B cell (primary cell): Measurements from ENCODE around the gene TRRAP. TPM values are rescaled to one million over a fixed set of nuclear protein-coding genes. Genes with fewer than 3 reads are reported as not detected.

Source experiments
- ATAC-seq: fragments of 200-7000 bp; cut with Tn5 transposase; one replicate; pipeline ENCODE4 v1.10.0; 2021; ENCODE audit warnings: low read depth, mild to moderate bottlenecking, moderate number of reproducible peaks, moderate library complexity
- CTCF ChIA-PET: fragments of 350-600 bp; sonication (Branson Sonifier 250); formaldehyde crosslinking; loops from one replicate; lab custom pipeline; 2021; ENCODE audit warnings: antibody characterized with exemption, inconsistent platforms; lab: Charles Lee
- POLR2A ChIA-PET: fragments of 350-600 bp; sonication (Branson Sonifier 250); formaldehyde crosslinking; loops from one replicate; lab custom pipeline; 2021; ENCODE audit warnings: antibody characterized with exemption; lab: Charles Lee
- DNase-seq: peaks from one replicate; pipeline ENCODE4 v3.0.0; 2013
- H2AFZ ChIP-seq: 2 replicates; pipeline ENCODE4 v1.6.1; 2012; ENCODE audit warnings: mild to moderate bottlenecking, low read depth, low read length; ENCODE audit not compliant: insufficient read depth, poor library complexity, severe bottlenecking
- H3K27ac ChIP-seq, 2 donors: 1 replicate in 1 of 2; 2 replicates in 1 of 2; pipeline ENCODE4 v1.5.1; 2012 to 2013; ENCODE audit warnings: low read length in 2 of 2, mild to moderate bottlenecking in 2 of 2, moderate library complexity in 1 of 2
- H3K27me3 ChIP-seq, 4 experiments: fragments of 200-600 bp in 1 of 4; sonication (generic) in 1 of 4; replicated peaks in 1 of 4; 1 replicate in 2 of 4; 2 replicates in 2 of 4; pipeline versions ENCODE4 v1.6.1 to v1.7.0; 2013 to 2016; ENCODE audit warnings: low read length in 3 of 4, mild to moderate bottlenecking in 2 of 4, mixed read lengths in 1 of 4, moderate library complexity in 1 of 4; ENCODE audit not compliant: insufficient read depth in 4 of 4, control insufficient read depth in 3 of 4; ENCODE audit errors: control extremely low read depth in 1 of 4
- H3K36me3 ChIP-seq, 2 experiments: replicated peaks in 1 of 2; 1 replicate in 1 of 2; 2 replicates in 1 of 2; pipeline versions ENCODE4 v1.6.1 to v1.7.1; 2013; ENCODE audit warnings: low read length in 1 of 2; ENCODE audit not compliant: insufficient read depth in 2 of 2, control insufficient read depth in 1 of 2; ENCODE audit errors: control extremely low read depth in 1 of 2, extremely low read depth in 1 of 2
- H3K4me1 ChIP-seq, 2 donors: fragments of 200-600 bp in 1 of 2; sonication (generic) in 1 of 2; 1 replicate in 1 of 2; 2 replicates in 1 of 2; pipeline versions ENCODE4 v1.5.1 to v1.6.1; 2013 to 2017; ENCODE audit warnings: low read length in 2 of 2; ENCODE audit not compliant: control insufficient read depth in 2 of 2, insufficient read depth in 2 of 2
- H3K4me2 ChIP-seq: replicated peaks from 2 replicates; pipeline ENCODE3; 2012; ENCODE audit warnings: mild to moderate bottlenecking, low read depth, low read length; ENCODE audit not compliant: poor library complexity, severe bottlenecking
- H3K4me3 ChIP-seq, 5 experiments: fragments of 200-600 bp in 1 of 5; sonication (generic) in 1 of 5; 1 replicate in 3 of 5; 2 replicates in 2 of 5; pipeline versions ENCODE4 v1.5.1 to v1.7.0; 2011 to 2016; ENCODE audit warnings: low read length in 4 of 5, mild to moderate bottlenecking in 4 of 5, low read depth in 2 of 5, control low read depth in 1 of 5, moderate library complexity in 1 of 5; ENCODE audit not compliant: insufficient read depth in 1 of 5; ENCODE audit errors: control extremely low read depth in 1 of 5, extremely low read depth in 1 of 5
- H3K79me2 ChIP-seq: fragments of 200-600 bp; sonication (generic); one replicate; pipeline ENCODE4 v1.6.0; 2016; ENCODE audit warnings: low read length; ENCODE audit not compliant: control insufficient read depth, insufficient read depth
- H3K9ac ChIP-seq: fragments of 200-600 bp; sonication (generic); 2 replicates; pipeline ENCODE4 v1.6.1; 2017; ENCODE audit warnings: mild to moderate bottlenecking, low read length, moderate library complexity
- H3K9me3 ChIP-seq, 3 donors: one replicate each; pipeline versions ENCODE4 v1.6.1 to v1.7.1; 2013; ENCODE audit warnings: low read length in 2 of 3; ENCODE audit not compliant: control insufficient read depth in 2 of 3, insufficient read depth in 1 of 3; ENCODE audit errors: control extremely low read depth in 1 of 3
- H4K20me1 ChIP-seq: 2 replicates; pipeline ENCODE4 v1.6.0; 2012; ENCODE audit warnings: mild to moderate bottlenecking, low read length; ENCODE audit not compliant: insufficient read depth, control insufficient read depth, poor library complexity, severe bottlenecking
- H3K27ac Mint-ChIP-seq: one replicate; pipeline ENCODE4 v1.8.0; 2021; ENCODE audit warnings: mixed read lengths
- H3K27me3 Mint-ChIP-seq: one replicate; pipeline ENCODE4 v1.8.0; 2021; ENCODE audit warnings: mixed read lengths
- H3K4me1 Mint-ChIP-seq: one replicate; pipeline ENCODE4 v1.8.0; 2021; ENCODE audit warnings: mixed read lengths
- H3K4me3 Mint-ChIP-seq: one replicate; pipeline ENCODE4 v1.8.0; 2021; ENCODE audit warnings: mixed read lengths
- H3K9me3 Mint-ChIP-seq: one replicate; pipeline ENCODE4 v1.8.0; 2022; ENCODE audit warnings: mixed read lengths; ENCODE audit not compliant: insufficient read depth
- EZH2 ChIP-seq: IDR thresholded peaks from 2 replicates; pipeline ENCODE4 v1.6.1; 2012; ENCODE audit warnings: borderline replicate concordance, low read depth, mild to moderate bottlenecking, moderate library complexity, low read length; ENCODE audit not compliant: insufficient read depth, poor library complexity, severe bottlenecking
- WGBS: methylation state at CpG from one replicate; pipeline ENCODE4 v1.1.5; 2013; ENCODE audit warnings: missing lambda C conversion rate; ENCODE audit not compliant: insufficient coverage; 5-methylcytosine and 5-hydroxymethylcytosine counted together
- intact Hi-C: fragments of 100-400 bp; cut with micrococcal nuclease; formaldehyde crosslinking; loops from one replicate; pipeline ENCODE4 v1.10.0; 2022
- polyA plus RNA-seq: library from polyadenylated mRNA; depleted of rRNA; stranded (reverse); fragments of >200 nt; gene quantifications from 2 replicates; pipeline ENCODE4 v1.2.3, GENCODE V29; 2012
- total RNA-seq, 2 donors: library from RNA; stranded (reverse); fragments of 120-200 nt in 1 of 2; gene quantifications; 1 replicate in 1 of 2; 2 replicates in 1 of 2; pipeline versions ENCODE4 v1.2.3 to v1.2.4, GENCODE V29; 2013 to 2022
- TF ChIP-seq, protein P1 (sequence below): fragments of 200-600 bp; IDR thresholded peaks from one replicate; pipeline ENCODE4 v1.8.0; 2022; ENCODE audit warnings: antibody characterized with exemption, mild to moderate bottlenecking

TRRAP gene
- total and polyA plus RNA-seq, 2 donors (not counting 1 experiment from before 2014, with no cell fraction given) = 25.4 to 102 TPM

DNA sequence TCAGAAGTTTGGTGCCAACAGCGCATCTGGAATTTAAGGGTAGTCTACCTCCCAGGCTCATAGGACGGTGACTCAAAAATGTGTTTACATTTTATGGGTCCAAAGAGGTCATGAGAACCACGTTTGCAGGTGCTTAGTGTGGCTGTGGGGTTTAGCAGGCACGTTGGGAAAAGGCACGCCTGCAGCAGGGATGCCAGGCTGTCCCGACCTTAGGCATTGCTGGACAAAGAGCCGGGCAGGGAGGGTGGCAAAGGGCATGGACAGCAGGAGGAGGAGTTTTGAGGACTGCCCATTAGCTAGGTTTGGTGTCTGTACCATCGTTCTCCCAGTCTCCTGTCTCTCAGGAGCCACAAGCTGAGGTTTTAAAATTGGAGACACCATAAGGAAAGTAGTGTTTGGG lies 104.4 kb downstream of the TRRAP start:
- Histone ChIP-seq H2AFZ (no peak overlapping the region), H3K9me3 (peaks cover 0 to 3% (median 0%) of the 10 kb centered on the region in 3 donors), H3K36me3 (peaks cover 17 to 92% of the 10 kb centered on the region in 2 experiments), H3K79me2 (no peaks in the 10 kb centered on the region), H3K27ac (no peak overlapping the region), H3K4me1 (no peaks in the 10 kb centered on the region), H3K27me3 (no peaks in the 10 kb centered on the region), H3K9ac (no peak overlapping the region), H3K4me2 (no peak overlapping the region), H4K20me1 (no peaks in the 10 kb centered on the region), H3K4me3 (no peak overlapping the region)
- DNase-seq = no peak
- intact Hi-C loops = no loop called here
- no peak overlapping the region for H3K27ac Mint-ChIP-seq
- TF ChIP-seq, protein P1, sequence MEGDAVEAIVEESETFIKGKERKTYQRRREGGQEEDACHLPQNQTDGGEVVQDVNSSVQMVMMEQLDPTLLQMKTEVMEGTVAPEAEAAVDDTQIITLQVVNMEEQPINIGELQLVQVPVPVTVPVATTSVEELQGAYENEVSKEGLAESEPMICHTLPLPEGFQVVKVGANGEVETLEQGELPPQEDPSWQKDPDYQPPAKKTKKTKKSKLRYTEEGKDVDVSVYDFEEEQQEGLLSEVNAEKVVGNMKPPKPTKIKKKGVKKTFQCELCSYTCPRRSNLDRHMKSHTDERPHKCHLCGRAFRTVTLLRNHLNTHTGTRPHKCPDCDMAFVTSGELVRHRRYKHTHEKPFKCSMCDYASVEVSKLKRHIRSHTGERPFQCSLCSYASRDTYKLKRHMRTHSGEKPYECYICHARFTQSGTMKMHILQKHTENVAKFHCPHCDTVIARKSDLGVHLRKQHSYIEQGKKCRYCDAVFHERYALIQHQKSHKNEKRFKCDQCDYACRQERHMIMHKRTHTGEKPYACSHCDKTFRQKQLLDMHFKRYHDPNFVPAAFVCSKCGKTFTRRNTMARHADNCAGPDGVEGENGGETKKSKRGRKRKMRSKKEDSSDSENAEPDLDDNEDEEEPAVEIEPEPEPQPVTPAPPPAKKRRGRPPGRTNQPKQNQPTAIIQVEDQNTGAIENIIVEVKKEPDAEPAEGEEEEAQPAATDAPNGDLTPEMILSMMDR = no peak
- TF ChIP-seq EZH2 = no peak
- H3K27me3 Mint-ChIP-seq = no peaks in the 10 kb centered on the region
- H3K9me3 Mint-ChIP-seq = peaks cover 5% of the 10 kb centered on the region
- ATAC-seq = no peak
- no peaks in the 10 kb centered on the region for H3K4me1 Mint-ChIP-seq
- CTCF ChIA-PET = no interaction called here
- WGBS = 98% methylated on average over 8 of the region's 8 CpGs
- POLR2A ChIA-PET = no interaction called here
- no peak overlapping the region for H3K4me3 Mint-ChIP-seq

DNA sequence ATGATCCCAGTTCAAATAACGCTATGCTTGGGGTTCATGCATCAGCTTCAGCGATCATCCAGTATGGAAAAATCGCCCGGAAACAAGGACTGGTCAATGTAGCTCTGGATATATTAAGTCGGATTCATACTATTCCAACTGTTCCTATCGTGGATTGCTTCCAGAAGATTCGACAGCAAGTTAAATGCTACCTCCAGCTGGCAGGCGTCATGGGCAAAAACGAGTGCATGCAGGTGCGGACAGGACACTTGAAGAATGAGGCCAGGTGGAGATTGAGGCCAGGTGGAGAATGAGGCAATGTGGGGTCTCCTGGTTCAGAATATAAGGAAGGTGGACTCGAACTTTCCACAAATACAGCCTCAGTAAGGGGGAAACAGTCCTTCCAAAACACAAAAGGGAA lies 105.8 kb downstream of the TRRAP start:
- H2AFZ ChIP-seq = no peak overlapping the region
- no peak for TF ChIP-seq EZH2
- TF ChIP-seq, protein P1 = no peak
- H3K27ac ChIP-seq = no peak overlapping the region
- Mint-ChIP-seq H3K4me1 (no peaks in the 10 kb centered on the region), H3K4me3 (no peak overlapping the region), H3K27me3 (no peaks in the 10 kb centered on the region), H3K9me3 (peaks cover 5% of the 10 kb centered on the region), H3K27ac (no peak overlapping the region)
- peaks cover 19 to 92% of the 10 kb centered on the region in 2 experiments for H3K36me3 ChIP-seq
- H3K4me2 ChIP-seq = no peak overlapping the region
- ATAC-seq = no peak
- no peaks in the 10 kb centered on the region for H3K4me1 ChIP-seq
- DNase-seq = no peak
- H3K9ac ChIP-seq = no peak overlapping the region
- POLR2A ChIA-PET = no interaction called here
- WGBS = 96% methylated on average over 10 of the region's 11 CpGs
- H3K9me3 ChIP-seq = peaks cover 0 to 3% (median 0%) of the 10 kb centered on the region in 3 donors
- no peak overlapping the region for H3K4me3 ChIP-seq
- CTCF ChIA-PET = interaction anchor here (0.6 to 0.8 kb wide), 2 partner anchors 10 to 1529 kb away, joined by 3 read pairs; no protein-coding TSS in a partner anchor
- no peaks in the 10 kb centered on the region for H3K27me3 ChIP-seq
- H3K79me2 ChIP-seq = no peaks in the 10 kb centered on the region
- intact Hi-C loops = no loop called here
- H4K20me1 ChIP-seq = no peaks in the 10 kb centered on the region
